ENCODE results near the gene PLCB1.
"Not testable (repeated sequence)": the region's sequence is repeated elsewhere in the genome, so short reads cannot be mapped to it uniquely, and the experiment has no call there.

- not testable (repeated sequence) for TF ChIP-seq POLR2AphosphoS5 (IDR thresholded peaks at IDR 0.05; ENCODE audit: low read depth, low read length); POLR2A (IDR thresholded peaks at IDR 0.05; ENCODE audit: low read depth, low read length); TAF1 (IDR thresholded peaks at IDR 0.05; ENCODE audit: borderline replicate concordance, low read depth, low read length)
Observed at GRCh38 chr20:8644468-8644867, 512.4 kb downstream of the PLCB1 start.
